Measurements from ENCODE around the gene NEIL3.

NEIL3 gene

DNA sequence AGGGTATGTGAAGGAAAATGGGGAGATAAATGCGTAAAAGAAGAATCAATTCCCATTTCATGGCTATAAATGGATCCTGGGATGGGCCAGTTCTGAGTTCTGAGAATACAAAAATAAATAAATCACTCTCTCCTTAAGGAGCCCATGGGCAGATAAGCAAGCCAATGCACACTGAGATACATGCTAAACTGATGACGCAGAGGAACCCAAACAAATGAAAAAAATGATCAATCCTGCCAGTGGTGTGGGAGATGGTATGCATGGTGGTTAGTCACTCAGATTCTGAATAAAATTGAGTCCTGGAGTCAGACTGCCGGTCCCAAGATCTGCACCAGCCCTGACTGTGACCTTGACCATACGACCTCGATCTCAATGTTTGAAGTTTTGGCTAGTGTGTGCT, 59.7 kb downstream of the NEIL3 start:
- no peak for DNase-seq

DNA sequence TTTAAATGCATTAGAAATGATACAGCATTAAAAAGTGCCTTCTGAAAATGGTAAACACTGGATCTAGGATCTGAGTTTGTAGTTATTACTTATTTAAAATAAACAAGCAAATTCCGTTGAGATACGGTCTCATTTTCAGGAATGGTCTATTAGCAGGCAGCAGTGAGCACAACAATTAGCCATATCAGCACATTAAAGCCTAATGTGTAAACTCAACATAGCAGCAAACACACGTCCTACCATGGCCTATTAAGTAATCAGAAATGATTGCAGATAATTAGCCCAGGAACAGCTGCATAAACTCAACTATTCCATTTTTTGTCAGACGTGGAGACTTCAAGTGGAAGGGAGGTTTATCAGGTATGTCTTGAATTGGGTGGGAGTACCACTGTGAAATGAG, 61.8 kb downstream of the NEIL3 start:
- no peak for DNase-seq

DNA sequence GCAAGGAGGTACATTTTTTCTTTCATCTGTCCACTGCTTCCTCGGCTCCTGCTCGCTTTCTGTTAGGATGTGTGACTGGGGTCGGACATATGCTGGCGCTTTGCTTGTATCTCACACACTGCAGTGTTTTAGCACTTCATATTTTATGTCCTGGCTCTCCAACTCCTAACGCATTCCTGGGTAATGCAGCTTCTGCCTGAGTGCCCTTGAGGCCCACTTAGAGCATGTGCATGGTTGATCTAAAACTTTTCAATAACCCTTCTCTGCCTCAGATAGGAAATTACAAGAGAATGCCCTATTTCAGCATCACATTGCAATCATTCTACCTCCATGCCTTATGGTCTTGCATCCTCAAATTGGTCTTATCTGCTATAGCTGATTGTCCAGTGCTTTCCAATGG, 65.3 kb downstream of the NEIL3 start:
- no peak for DNase-seq

DNA sequence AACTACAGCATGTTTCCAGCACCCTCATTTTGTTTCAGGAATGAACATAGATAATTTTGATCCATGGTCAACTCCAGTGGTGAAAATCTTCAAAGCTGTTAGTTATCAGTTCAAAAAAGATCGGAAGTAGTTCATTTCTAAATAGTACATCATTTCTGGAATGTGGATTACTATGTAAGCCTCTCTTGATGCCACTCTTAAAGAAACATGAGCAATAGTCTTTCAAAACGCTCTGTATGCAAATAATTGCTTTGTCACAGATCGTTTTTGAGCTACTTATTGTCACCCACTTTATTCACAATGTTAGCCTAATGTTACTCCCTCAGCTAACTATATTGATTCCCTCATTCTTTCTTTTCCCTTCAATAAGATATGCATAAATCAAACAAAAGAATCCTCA, 65.7 kb downstream of the NEIL3 start:
- no peak for DNase-seq

DNA sequence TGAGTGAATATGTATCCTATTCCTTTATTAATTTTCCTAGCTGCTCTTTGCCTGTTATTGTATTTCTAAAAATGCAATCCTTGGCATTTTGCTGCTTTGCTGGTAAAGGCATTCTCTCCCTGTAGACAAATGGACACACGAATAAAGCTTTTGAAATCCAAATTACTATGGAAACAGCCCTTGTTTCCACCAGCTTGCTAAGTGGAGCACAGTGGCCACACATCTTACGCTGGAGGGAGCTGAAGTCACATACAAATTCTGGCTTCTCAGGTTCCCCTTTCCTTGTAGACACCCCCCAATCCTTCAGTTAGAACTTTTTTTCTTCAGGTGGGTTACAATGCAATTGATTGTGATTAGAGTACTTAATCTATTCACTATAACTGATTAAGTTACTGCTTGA, 66.3 kb downstream of the NEIL3 start:
- no peak for DNase-seq

DNA sequence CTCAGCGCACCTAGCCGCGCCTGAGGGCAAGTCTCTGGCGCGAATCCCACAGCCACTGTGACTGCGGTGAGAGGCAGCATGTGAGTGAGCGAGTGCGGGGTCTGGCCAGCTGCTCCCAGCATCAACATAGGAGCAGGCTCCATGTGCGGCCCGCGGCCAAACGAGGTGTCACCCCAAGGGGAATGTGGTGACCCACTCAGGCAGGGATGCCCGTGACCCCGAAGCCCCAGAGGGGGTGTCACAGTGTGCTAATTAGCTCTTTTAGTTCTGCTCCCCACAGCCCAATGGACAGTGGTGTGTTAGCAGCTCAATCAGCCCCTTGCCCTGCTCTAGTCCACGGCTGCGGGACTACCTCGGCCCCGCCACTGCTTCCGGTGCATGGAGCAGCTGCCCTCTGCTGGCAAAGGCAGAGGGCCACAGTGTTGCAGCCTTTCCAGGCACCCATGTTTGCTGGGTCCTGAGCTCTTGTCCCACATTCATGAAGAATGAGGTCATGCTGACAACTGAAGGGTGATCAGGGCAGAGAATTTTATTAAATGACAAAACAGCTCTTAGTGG, 71.1 kb downstream of the NEIL3 start:
- no peak for DNase-seq

DNA sequence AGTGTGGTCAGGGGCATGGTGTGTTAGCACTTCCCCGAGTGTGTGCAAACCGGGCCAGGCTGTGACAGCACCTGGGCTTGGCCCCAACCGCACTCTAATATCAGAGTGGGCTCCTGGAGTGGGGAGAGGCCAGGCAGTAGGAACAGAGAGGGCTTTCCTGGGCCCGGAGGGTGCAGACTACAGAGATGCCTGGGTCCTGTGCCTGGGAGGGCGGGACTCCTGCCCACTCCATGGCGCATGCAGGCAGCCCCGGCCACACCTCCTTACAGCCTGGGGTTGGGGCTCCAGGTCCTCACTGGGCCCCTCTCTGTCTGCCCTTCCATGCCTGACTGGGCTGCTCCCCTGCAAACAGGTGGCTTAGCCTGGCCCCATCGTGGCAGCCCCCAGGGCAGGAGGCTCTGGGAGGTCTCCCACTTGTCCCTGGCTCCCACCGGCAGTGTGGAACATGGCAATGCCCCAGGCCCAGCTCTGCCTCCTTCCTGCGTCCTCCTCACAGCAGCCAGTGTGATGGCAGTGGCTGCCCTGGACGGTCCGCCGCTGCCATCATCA, 72.2 kb downstream of the NEIL3 start:
- DNase-seq, result no peak

DNA sequence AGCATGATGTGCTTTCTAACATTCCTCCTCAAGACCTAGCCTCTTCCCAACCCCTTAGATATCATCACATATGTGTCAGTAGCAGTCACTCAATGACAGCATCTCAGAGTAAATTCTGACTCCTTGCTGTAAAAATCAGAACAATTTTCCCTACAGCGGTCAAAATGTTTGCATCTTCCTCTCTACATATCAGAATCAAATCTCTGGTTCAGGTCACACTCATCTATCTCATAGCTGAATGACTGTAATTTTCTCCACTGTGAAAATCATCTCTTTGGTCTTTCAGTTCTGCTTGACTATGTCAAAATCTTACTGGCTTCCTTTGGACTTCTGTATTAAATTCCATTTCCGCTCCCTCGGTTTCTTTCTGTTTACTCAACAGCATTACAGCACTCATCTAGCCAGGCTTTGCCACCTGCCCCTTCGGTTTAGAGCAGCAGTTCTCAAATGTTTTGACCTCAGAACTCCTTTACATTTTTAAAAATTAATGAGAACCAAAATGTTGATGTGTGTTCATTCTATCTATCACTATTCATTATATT, 75.3 kb downstream of the NEIL3 start:
- no peak for DNase-seq

DNA sequence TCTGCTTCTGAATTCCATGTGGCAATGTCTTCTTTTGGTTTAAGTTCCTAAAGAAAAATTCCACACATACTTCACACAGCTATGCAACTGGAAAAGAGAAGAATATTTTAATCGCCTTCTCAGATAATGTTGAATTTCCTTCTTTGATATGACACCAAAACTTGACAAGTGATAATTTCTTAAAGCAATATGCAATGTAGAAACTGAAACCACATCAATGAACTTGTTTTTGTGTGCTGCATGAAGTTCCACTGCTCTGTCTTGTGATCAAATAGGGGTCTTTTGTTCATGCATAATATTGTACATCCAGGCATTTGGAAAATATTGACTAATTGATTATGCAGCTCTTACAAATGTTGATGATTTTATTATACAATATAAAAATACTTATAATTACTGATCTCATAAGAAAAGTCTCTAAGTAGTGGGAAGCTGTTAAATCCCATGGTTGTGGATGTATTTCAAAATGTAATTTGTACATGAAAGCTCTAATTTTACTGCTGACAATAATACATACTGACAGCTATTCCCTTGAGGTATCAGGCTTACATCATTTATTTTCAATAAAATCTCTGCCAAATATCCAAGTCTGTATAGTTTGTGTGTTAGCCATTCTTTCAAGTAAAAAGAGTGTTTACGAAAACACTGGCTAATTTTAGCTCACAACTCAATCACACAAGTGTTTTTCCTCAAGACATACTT, 76.1 kb downstream of the NEIL3 start:
- DNase-seq, result no peak

DNA sequence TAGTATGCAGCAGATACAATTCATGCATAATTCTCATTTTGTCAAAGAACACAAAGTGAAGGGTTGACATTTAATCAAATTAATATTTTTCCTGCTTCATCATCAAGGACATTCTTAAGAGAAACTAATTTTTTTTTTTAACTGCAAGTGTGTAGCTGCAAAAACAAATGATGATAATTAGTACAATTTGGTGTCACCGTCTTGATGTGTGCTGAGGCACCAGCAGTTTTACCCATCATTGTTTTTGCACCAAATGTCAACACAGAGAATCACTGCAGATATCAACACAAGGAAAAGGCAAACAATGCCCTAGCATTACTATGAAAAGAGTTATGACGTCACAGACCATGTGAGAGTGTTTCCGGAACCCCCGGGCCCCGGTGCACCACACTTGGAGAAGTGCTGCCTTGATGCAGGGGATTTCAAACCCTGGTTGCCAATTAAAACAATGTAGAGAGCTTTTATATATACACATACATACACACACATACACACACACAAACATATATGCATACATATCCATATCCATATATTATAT, 76.7 kb downstream of the NEIL3 start:
- no peak for DNase-seq

DNA sequence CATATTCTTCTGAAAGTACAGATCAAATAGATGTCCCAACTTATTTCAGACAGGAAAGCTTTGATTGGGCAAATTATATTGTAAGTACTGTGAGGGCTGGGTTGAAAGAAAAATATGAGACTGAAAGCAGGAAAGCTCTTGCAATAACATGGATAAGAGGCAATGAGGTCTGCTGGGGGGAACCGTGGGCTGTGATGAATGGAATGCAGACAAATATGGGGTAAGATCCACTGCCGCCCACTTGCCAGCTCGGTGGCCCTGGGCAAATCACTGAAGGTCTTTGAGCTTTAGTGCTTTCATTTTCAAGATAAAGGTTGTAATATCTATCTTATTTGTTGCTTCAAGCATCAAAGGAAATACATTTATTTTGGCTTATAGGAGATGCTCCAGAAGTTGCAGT, 81.6 kb downstream of the NEIL3 start:
- DNase-seq, result no peak

DNA sequence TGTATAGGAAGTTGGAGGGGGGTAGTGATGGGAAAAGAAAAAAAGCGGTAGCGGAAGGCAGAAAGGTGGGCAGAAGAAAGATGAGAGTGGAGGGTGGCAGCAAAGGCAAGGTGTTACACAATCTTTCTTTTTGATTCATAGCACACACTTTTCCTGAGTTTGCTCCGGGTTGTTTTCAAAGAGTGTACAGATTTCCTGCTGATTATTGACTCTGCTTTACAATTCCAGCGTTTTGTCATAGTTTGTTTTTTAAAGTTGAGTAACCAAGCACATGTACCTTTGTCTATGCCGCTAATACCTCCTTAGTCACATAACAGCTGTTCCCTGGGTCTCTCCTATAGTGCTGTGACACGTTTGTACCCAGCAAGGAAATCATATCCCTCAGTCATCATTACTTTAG, 82.3 kb downstream of the NEIL3 start:
- no peak for DNase-seq

DNA sequence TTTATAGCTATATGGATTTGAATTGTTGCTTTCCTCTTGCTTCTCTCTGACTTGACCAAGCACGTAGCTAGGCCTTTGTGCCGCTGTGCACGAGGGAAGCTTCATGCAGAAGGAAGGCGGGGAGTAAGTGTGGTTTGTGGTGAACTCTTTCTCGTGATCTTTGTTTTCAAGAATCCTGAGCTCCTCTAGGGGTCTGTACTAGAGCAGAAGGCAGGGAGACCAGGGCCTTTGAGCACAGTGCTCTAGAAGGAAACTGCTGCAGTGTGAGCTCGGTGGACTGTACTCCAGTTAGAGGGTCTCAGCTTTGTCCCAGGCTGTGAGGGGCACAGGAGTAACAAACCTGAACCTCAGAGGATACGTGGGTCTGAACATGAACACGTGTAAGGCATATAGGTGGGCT, 83.6 kb downstream of the NEIL3 start:
- DNase-seq, result no peak

DNA sequence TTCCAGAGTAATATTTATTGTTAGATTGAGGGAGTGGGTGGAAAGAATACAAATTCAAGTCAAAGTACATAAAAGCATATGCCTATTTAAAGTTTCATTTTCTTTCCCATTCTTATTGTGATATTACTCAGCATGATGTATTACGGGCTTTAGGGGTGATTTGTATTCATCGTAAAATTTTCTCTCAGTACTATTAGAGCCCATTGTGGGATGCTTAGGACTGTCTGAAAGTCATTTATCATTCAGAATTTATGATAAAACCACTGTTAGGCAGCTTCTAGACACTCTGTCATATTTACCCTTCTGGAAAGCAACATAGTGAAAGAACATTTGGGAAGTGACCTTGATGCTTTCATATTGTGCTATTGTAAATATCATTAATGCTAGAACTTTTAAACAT, 86.7 kb downstream of the NEIL3 start:
- DNase-seq, result no peak

DNA sequence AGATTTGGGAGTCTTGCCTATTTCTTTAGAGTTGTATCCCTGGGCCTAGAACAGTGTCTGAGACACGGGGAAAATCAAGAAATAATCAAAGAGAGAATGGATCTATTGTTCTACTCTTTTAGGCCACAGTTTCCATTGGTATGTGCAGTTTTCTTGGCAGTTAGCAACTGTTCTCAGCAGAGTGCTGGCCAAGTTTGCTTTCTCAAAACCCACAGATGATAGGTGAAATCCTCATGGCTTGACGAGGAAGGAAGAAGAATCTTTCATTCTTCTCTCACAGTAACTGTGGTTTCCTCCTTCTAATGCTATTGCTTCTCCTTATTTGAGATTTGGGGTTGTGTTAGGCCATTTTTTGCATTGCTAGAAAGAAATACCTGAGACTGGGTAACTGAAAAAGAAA, 90.4 kb downstream of the NEIL3 start:
- no peak for DNase-seq

DNA sequence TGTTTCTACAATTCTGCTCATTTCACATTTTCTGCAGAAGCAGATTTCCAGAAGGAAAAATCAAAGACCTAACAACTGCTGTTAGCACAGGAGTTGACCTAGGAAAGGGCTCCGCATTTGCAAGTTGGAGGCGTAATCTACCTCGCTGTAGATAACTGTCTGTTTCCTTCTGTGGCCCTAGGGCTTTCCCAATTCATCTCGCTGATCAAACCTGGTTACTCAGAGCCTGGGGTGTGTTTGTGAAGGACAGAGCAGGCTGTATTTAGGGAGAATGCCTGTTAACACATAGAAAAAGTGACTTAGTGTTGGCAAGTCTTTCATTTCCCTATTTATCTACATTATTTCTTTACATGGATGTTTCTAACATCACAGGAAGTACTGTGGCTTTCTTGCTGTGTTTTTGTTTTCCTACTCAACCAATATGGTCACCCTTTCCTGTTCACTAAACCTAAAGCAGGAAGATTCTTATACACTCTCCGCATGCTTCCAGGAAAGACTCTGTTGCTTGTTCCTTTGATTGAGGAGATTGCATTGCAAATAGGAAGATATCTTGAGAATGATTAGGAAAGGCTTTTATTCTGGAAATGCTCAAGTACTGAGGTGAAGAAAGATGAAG, 92.1 kb downstream of the NEIL3 start:
- DNase-seq, result no peak

DNA sequence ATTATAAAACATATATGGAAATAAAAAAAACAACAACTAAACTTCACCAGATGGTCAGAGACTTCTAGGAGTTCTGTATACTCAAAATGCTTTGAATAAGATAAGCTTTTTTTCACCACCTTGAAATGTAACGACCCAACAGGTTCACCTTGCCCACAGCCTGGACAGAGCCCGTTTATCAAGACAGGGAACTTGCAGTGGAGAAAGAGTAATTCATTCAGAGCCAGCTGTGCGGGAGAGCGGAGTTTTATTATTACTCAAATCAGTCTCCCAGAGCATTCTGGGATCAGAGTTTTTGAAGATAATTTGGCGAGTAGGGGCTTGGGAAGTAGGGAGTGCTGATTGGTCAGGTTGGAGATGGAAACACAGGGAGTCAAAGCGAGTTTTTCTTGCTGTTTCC, 94.1 kb downstream of the NEIL3 start:
- no peak for DNase-seq

DNA sequence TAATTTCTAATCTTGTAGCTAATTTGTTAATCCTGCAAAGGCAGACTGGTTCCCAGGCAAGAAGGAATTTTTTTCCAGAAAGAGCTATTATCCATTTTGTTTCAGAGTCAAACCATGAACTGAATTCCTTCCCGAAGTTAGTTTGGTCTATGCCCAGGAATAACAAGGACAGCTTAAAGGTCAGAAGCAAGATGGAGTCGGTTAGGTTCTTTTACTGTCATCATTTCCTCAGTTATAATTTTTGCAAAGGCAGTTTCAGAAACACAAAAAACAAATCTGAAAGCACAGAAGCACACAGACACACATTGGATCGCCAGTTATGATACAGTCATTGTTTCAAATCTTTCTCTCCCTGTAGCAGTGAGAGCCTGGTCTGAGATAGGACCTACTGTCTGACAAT, 94.7 kb downstream of the NEIL3 start:
- no peak for DNase-seq

DNA sequence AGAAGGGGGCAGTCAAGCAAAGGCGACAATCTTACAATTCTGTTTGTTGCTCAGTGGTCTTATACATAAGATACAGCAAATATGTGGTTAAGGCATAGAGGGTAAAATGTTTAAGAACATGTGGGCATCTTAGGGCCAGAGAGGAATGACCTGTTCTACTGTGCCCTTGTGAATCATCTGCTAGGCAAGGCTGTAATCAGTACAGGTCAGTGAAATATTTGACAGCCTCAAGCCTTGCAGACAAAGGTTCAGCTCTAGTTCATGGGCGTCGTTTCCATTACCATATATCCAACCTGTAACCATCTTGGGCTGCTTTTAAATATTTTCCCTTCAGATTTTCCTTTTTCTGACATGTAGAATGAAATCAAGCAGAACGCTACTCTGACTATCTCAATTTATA, 95.3 kb downstream of the NEIL3 start:
- no peak for DNase-seq

DNA sequence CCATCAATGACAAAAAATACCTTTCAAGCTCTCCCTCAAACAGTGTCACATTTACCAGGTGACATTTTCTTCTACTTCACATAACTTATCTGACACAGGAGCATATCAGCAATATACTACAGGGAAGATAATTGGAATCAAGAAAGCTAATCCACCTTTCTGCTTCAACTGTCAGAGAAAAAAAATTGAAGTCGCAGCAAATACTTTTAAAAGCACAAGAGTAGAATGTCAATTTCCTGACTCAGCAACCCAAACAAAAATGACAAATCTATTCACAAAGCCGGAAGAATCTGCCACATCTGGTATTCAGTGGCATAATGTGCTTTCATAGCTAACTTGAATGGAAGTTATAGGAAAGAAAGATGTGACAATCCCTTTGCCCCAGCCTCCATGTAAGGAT, 95.8 kb downstream of the NEIL3 start:
- no peak for DNase-seq

DNA sequence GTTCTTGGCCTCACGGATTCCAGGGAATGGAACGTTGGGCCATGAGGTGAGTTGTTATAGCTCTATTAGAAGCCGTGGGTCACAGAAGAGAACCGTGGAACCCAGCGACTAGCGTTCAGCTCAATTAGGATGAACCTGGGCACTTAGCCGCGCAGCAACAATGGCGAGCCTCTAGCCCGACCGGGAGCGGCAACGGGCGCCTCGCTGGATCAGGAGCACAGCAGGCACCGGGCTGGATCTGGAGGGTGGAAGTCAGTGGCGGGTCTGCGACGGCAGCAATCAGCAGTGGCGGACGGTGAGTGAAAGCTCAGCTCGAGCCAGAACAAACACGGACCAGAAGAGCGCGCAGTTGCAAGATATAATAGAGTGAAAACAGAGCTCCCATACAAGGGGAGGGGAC, 98.3 kb downstream of the NEIL3 start:
- DNase-seq, result no peak

DNA sequence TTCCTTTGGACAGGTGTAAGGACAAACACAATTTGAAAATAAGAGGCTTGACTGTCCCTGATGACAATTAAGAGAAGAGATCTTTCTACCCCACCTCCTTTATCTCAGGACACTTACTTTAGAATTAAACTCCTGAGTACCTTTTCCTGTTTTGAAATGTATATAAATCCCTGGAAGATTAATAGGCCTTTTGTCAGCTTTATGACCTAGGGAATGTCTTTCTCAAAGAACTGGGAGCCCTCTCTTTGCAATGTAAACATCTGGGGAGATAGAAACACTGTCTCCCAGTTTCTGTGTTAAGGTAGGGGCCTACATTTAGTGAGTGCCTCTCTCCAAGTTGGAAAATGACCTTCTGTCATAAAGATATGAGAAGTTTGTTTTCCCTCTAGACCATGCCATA, 100.9 kb downstream of the NEIL3 start:
- no peak for DNase-seq

DNA sequence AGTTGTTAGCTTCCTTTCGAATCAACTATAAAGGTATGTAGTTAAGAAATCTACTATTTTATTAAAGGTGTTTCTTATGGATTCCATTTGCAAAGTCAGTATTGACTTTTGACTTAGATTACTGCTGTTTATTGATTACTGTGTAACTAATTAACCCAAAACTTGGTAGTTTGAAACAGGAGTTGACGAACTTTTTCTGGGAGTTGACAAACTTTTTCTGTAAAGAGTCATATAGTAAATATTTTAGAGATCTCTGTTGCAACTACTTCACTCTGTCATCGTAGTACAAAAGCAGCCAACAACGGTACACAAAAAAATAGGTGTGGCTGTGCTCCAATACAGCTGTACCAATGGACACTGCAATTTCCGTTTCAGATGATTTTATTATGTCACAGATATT, 102.3 kb downstream of the NEIL3 start:
- DNase-seq, result no peak
